HG02981 (cell line): ENCODE measurements around the gene TEX50.
"Not testable (repeated sequence)": the region's sequence is repeated elsewhere in the genome, so short reads cannot be mapped to it uniquely, and the experiment has no call there.

Experiments
- ATAC-seq: cut with Tn5 transposase; IDR thresholded peaks from one replicate; pipeline ENCODE4 v1.9.1; 2021; ENCODE audit warnings: mild to moderate bottlenecking, moderate library complexity; ENCODE audit not compliant: unreplicated experiment

Gene TEX50

DNA sequence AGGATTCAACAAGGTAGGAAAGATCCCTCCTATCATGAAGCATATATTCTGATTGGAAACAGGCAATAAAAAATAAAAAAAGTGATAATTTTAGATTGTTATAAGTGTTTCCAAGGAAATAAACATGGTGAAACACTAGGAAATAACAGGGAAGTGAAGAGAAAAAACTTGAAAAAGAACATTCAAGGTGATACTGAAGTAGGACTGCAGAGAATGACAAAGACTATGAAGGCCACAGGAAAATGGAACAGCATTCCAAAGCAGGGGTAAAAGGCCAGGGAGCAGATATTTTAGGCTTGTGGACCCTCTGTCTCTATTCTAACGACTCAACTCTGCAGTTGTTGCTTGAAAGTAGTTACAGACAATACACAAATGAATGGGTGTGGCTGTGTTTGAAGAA is 26.6 kb downstream of the TEX50 start:
- no peak for ATAC-seq

DNA sequence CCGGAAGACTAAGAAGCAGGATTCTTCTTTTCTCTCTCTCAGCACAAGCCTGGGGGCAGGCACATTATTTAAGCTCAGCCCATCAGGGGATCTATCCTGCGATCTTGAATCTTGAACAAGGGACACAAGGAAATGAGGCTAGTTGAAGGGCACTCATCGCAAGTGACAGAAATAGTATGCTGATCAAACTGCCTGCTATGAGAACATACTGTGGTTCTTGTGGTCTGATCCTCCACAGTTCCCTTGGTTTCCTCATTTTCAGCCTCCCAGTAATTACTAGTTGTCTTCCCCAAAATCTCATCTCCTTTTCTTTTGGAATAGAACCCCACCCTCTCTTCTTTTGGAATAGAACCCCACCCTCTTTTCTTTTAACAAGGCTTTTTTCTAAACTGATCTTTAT is 28.0 kb downstream of the TEX50 start:
- ATAC-seq, result no peak

DNA sequence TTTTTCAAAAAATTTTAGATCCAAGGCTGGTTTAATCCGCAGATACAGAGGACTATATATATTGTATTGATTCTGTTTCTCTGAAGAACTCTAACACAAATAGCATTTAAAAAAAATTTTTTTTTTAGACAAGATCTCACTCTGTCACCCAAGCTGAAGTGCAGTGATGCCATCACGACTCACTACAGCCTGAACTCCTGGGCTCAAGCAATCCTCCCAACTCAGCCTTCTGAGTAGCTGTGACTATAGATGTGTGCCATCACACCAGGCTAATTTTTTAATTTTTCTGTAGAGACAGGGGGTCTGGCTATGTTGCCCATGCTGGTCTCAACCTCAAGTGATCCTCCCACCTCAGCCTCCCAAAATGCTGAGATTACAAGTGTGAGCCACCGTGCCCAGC is 31.5 kb downstream of the TEX50 start:
- no peak for ATAC-seq

DNA sequence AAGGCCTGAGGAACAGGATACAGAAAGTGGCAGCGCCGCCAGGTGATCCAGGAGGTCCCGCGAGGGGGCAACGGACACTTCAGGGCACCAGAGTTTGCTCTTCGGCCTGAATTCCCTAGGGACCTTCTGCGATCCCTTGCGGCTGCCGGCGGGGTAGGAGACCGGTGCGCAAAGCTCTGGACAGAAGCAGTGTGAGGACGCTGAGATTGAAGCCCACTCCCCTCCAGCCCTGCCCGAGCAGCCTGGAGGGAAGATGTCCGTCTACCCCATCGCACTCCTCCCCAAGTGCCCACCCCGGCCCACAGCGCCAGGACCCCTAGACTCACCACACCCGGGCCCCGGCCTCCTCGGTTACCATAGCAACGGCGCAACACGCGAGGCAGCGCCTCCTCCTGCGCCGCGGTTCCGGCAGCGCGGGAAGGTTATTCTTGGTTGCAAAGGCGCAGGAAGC is 34.4 kb downstream of the TEX50 start, which contains the start of gene ANKRD45:
ANKRD45 (minus strand) TSS at position 361 of the 451 bp plus-strand sequence. CDS start 10,433 bp downstream, outside the sequence.
- no peak for ATAC-seq

DNA sequence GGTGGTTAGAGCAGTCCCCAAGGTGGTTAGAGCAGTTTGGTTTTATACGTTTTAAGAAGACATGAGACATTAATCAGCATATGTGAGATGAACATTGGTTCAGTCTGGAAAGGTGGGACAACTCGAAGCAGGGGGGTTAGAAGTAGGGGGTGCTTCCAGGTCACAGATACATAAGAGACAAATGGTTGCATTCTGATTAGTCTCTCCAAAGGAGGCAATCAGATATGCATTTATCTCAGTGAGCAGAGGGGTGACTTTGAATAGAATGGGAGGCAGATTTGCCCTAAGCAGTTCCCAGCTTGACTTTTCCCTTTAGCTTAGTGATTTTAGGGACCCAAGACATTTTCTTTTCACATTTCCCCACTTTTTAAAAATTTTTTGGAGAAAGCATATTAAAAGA is 39.4 kb downstream of the TEX50 start:
- not testable (repeated sequence) for ATAC-seq

DNA sequence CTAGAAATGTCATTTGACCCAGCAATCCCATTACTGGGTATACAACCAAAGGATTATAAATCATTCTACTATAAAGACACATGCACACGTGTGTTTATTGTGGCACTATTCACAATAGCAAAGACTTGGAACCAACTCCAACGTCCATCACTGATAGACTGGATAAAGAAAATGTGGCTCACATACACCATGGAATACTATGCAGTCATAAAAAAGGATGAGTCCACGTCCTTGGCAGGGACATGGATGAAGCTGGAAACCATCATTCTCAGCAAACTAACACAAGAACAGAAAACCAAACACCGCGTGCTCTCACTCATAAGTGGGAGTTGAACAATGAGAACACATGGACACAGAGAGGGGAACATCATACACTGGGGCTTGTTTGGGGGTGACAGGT is 45.0 kb downstream of the TEX50 start:
- not testable (repeated sequence) for ATAC-seq

DNA sequence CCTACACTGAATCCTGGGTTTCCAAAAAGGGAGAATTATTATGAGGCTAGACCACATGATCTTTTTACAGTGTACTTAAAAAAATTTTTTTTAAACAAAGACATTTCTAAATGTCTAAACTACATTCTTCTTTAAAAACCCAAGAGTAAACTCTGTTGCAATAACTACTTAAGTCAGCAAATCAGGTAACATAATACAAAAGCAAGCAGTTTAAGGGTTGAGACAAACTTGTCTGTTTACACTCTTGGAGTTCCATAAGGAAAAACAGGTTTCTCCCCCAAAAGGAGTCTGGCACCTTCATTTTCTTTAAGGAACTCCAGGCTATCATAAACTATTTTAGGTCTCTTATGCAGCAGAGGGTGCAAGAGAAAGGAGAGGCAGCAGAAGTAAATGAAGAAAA is 47.0 kb downstream of the TEX50 start:
- no peak for ATAC-seq

DNA sequence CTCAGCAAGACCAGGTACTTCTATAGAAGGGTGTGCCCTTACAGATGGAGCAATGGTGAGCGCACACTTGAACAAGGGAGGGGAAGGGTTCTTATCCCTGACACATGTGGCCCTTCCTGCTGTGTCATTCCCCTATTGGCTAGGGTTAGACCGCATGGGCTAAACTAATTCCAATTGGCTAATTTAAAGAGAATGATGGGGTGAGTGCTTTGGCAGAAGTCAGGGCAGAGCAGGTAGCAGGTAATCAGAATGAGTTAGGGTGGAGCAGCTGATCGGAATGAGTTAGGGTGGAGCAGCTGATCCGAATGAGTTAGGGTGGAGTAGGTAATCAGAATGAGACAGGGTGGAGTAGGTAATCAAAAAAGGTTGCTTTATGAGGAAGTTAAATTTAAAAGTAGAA is 48.7 kb downstream of the TEX50 start:
- not testable (repeated sequence) for ATAC-seq

DNA sequence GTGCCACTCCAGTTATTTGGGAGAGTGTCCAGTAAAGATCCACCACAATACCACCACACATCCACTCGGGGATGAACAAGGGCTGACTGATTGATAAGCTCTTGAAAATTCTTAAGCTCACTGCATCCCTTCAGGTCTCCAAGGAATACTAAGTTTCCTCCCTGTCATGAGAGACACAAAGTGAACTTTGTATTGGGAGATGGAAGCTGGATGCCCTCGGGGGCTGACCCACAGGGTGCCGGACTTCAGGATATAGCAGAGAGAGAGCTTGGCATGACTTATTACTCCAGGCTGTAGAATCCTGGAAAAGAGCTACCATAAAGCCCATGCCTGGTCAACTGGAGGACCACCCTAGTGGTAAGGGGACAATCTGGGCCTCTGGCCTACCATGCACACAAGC is 50.0 kb downstream of the TEX50 start:
- ATAC-seq, result not testable (repeated sequence)
